Spleen (tissue), 7 donors: ENCODE results near the gene ALOX5AP.

Experiments used
- POLR2A ChIP-seq, 3 donors: fragments of 450-650 bp; IDR thresholded peaks; one replicate each; pipeline ENCODE4 v1.5.1; 2017; ENCODE audit warnings: antibody characterized with exemption in 3 of 3, mild to moderate bottlenecking in 1 of 3
- TF ChIP-seq, protein P1 (sequence below), 11 experiments: fragments of 200-600 bp in 7 of 11; fragments of 450-650 bp in 4 of 11; sonication (generic) in 4 of 11; IDR thresholded peaks in 8 of 11; conservative IDR thresholded peaks in 3 of 11; 1 replicate in 7 of 11; 2 replicates in 4 of 11; pipeline versions ENCODE4 v1.4.0 to v1.8.0; 2016 to 2021; ENCODE audit warnings: antibody characterized with exemption in 11 of 11, inconsistent platforms in 4 of 11, mild to moderate bottlenecking in 1 of 11
- donor health status: DM: no; HTN: no; CAD: no; lungs with moderate emphysema.
- donor health status: DM: no; HTN: no; CAD: no.
- donor health status: DM: no; HTN: no; CAD: no.

DNA sequence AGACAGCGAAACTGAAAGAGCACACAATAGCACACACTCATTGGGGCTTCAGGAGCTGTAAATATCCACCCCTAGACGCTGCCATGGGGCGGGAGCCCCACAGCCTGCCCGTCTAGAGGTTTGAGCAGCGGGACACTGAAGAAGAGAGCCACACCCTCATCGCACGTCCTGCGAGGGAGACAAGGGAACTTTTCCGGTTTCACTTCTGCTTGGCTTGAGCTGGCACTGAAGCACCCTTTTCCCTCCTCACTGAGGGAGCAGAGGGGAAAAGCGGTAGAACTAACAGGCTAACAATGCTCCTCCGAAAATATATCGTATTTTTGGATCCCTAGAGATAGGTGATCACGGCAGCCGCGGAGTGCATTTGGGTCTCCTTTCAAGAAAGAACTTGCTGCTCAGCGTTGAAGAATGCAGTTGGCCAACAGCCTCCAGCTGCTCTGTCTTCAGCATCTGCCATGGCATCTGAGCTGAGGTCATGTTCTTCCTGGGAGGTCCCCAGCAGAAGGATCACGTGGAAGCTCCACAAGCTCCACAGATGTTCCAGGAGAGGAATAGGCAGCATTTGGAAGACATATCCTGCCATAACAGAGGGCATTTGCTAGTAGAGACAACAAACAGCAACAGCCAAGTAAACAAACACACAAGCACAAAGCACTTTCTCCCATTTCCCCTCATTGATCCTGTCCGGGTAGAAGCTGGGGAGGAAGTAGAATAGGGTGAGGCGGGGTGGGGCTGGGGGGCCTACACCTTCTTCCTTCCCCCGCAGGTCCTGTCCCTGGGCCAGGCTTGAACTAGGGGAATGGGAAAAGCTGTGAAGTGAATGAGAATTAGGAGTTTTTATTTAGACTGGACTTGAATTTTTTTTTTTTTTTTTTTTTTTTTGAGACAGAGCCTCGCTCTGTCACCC is 44.8 kb upstream of the ALOX5AP start:
- TF ChIP-seq POLR2A (IDR thresholded peaks at IDR 0.05): no peak
- TF ChIP-seq, protein P1, sequence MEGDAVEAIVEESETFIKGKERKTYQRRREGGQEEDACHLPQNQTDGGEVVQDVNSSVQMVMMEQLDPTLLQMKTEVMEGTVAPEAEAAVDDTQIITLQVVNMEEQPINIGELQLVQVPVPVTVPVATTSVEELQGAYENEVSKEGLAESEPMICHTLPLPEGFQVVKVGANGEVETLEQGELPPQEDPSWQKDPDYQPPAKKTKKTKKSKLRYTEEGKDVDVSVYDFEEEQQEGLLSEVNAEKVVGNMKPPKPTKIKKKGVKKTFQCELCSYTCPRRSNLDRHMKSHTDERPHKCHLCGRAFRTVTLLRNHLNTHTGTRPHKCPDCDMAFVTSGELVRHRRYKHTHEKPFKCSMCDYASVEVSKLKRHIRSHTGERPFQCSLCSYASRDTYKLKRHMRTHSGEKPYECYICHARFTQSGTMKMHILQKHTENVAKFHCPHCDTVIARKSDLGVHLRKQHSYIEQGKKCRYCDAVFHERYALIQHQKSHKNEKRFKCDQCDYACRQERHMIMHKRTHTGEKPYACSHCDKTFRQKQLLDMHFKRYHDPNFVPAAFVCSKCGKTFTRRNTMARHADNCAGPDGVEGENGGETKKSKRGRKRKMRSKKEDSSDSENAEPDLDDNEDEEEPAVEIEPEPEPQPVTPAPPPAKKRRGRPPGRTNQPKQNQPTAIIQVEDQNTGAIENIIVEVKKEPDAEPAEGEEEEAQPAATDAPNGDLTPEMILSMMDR (IDR thresholded peaks at IDR 0.05 in 8 of 11, conservative IDR thresholded peaks at IDR 0.05 in 3 of 11): no peak
